ENCODE results near the gene PROZ. TPM values are rescaled to one million over a fixed set of nuclear protein-coding genes. Genes with fewer than 3 reads are reported as not detected.

Gene PROZ
- total and polyA plus RNA-seq, 2 of the 13 experiments (the other 11 are each of a cell fraction or from before 2014, with no cell fraction given): 5.6 to 22.5 TPM

DNA sequence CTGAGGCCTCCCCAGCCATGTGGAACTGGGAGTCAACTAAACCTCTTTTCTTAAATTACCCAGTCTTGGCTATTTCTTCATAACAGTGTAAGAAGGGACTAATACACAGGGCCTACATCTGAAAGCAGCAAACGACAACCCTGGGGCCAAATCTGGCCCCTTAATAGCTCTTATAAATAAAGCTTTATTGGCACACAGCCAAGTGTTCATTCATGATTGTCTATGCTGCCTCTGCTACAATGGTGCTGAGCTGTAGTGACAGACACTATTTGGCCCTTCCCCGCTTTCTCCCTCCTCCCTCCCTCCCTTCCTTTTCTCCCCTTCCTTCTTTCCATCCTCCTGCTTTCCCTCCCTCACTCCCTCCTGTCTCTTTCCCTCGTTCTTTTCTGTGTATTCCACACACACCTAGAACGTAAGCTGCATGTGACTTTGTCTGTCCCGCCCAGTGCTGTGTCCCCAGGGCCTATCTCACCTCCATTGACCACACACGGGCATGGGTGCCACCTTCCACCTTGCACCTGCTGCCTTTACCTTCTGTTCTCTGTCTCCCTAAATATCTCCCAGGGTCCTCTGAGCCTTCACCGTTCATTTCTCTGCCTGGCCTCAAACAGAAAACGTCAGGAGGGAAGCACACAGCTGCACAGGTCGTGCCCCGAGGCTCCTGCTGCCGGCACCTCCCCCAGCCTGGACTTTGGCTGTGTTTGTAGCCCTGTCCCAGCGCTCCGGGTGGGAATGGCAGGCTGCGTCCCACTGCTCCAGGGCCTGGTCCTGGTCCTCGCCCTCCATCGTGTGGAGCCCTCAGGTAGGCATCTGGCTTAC, at the start of gene PROZ (continued):
- peak; percentile 66; the same call in 1 of the 2 replicates for TF ChIP-seq ZNF225 (CRISPR knock-in tag; IDR thresholded peaks at IDR 0.05)
- TF ChIP-seq SP1 (IDR thresholded peaks at IDR 0.05): no peak
- no peak for TF ChIP-seq SP1 (CRISPR knock-in tag; IDR thresholded peaks at IDR 0.05)
- TF ChIP-seq NR2F2 (IDR thresholded peaks at IDR 0.05; ENCODE audit: borderline replicate concordance, low read depth): no peak
- TF ChIP-seq FOSL1 (CRISPR knock-in tag; IDR thresholded peaks at IDR 0.05; ENCODE audit: borderline replicate concordance): no peak
- TF ChIP-seq GPN1 (CRISPR knock-in tag; IDR thresholded peaks at IDR 0.05; ENCODE audit: borderline replicate concordance): no peak
- TF ChIP-seq, protein P1, sequence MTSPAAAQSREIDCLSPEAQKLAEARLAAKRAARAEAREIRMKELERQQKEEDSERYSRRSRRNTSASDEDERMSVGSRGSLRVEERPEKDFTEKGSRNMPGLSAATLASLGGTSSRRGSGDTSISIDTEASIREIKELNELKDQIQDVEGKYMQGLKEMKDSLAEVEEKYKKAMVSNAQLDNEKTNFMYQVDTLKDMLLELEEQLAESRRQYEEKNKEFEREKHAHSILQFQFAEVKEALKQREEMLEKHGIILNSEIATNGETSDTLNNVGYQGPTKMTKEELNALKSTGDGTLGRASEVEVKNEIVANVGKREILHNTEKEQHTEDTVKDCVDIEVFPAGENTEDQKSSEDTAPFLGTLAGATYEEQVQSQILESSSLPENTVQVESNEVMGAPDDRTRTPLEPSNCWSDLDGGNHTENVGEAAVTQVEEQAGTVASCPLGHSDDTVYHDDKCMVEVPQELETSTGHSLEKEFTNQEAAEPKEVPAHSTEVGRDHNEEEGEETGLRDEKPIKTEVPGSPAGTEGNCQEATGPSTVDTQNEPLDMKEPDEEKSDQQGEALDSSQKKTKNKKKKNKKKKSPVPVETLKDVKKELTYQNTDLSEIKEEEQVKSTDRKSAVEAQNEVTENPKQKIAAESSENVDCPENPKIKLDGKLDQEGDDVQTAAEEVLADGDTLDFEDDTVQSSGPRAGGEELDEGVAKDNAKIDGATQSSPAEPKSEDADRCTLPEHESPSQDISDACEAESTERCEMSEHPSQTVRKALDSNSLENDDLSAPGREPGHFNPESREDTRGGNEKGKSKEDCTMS (CRISPR knock-in tag; conservative IDR thresholded peaks at IDR 0.05): no peak
- no peak for TF ChIP-seq TGIF2 (CRISPR knock-in tag; IDR thresholded peaks at IDR 0.05)
- no peak for TF ChIP-seq TBL1XR1 (IDR thresholded peaks at IDR 0.05; ENCODE audit: borderline replicate concordance, low read length, partially characterized antibody)
- no peak for TF ChIP-seq ZFP37 (CRISPR knock-in tag; IDR thresholded peaks at IDR 0.05; ENCODE audit: borderline replicate concordance)
- TF ChIP-seq ZNF3 (CRISPR knock-in tag; IDR thresholded peaks at IDR 0.05): no peak
- TF ChIP-seq DNMT3B (CRISPR knock-in tag; conservative IDR thresholded peaks at IDR 0.05): no peak
- peak; percentile 63; the same call in 1 of the 2 replicates for TF ChIP-seq HDAC2 (CRISPR knock-in tag; IDR thresholded peaks at IDR 0.05)
- peak; percentile 27; the same call in 1 of the 2 replicates for TF ChIP-seq RFXAP (CRISPR knock-in tag; IDR thresholded peaks at IDR 0.05; ENCODE audit: borderline replicate concordance)
- TF ChIP-seq, protein P2, sequence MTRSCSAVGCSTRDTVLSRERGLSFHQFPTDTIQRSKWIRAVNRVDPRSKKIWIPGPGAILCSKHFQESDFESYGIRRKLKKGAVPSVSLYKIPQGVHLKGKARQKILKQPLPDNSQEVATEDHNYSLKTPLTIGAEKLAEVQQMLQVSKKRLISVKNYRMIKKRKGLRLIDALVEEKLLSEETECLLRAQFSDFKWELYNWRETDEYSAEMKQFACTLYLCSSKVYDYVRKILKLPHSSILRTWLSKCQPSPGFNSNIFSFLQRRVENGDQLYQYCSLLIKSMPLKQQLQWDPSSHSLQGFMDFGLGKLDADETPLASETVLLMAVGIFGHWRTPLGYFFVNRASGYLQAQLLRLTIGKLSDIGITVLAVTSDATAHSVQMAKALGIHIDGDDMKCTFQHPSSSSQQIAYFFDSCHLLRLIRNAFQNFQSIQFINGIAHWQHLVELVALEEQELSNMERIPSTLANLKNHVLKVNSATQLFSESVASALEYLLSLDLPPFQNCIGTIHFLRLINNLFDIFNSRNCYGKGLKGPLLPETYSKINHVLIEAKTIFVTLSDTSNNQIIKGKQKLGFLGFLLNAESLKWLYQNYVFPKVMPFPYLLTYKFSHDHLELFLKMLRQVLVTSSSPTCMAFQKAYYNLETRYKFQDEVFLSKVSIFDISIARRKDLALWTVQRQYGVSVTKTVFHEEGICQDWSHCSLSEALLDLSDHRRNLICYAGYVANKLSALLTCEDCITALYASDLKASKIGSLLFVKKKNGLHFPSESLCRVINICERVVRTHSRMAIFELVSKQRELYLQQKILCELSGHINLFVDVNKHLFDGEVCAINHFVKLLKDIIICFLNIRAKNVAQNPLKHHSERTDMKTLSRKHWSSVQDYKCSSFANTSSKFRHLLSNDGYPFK (CRISPR knock-in tag; IDR thresholded peaks at IDR 0.05; ENCODE audit: borderline replicate concordance): peak; percentile 69
- TF ChIP-seq, protein P3, sequence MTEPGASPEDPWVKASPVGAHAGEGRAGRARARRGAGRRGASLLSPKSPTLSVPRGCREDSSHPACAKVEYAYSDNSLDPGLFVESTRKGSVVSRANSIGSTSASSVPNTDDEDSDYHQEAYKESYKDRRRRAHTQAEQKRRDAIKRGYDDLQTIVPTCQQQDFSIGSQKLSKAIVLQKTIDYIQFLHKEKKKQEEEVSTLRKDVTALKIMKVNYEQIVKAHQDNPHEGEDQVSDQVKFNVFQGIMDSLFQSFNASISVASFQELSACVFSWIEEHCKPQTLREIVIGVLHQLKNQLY (CRISPR knock-in tag; IDR thresholded peaks at IDR 0.05): peak; percentile 49; the same call in 1 of the 2 replicates
- no peak for TF ChIP-seq ZNF530 (CRISPR knock-in tag; IDR thresholded peaks at IDR 0.05; ENCODE audit: low read depth)
- no peak for TF ChIP-seq IKZF4 (CRISPR knock-in tag; IDR thresholded peaks at IDR 0.05; ENCODE audit: borderline replicate concordance, low read depth, not compliant biosample characterization)
- 0 out of 2 replicates have a peak, but pooled peaks have one; percentile 17 for TF ChIP-seq ETV6 (CRISPR knock-in tag; conservative IDR thresholded peaks at IDR 0.05)
- TF ChIP-seq ZNF782 (CRISPR knock-in tag; IDR thresholded peaks at IDR 0.05; ENCODE audit: borderline replicate concordance): no peak
- no peak for TF ChIP-seq SIX1 (CRISPR knock-in tag; IDR thresholded peaks at IDR 0.05; ENCODE audit: borderline replicate concordance)
- TF ChIP-seq ZNF367 (CRISPR knock-in tag; IDR thresholded peaks at IDR 0.05; ENCODE audit: borderline replicate concordance): no peak
- TF ChIP-seq ZBTB21 (CRISPR knock-in tag; IDR thresholded peaks at IDR 0.05): no peak
- TF ChIP-seq, protein P4, sequence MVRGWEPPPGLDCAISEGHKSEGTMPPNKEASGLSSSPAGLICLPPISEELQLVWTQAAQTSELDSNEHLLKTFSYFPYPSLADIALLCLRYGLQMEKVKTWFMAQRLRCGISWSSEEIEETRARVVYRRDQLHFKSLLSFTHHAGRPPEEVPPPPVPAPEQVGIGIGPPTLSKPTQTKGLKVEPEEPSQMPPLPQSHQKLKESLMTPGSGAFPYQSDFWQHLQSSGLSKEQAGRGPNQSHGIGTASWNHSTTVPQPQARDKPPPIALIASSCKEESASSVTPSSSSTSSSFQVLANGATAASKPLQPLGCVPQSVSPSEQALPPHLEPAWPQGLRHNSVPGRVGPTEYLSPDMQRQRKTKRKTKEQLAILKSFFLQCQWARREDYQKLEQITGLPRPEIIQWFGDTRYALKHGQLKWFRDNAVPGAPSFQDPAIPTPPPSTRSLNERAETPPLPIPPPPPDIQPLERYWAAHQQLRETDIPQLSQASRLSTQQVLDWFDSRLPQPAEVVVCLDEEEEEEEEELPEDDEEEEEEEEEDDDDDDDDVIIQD (CRISPR knock-in tag; IDR thresholded peaks at IDR 0.05; ENCODE audit: low read depth): peak; percentile 51; the same call in 1 of the 2 replicates

Measured in HepG2 (cell line).